Activated CD8-positive, alpha-beta memory T cell treated with anti-CD3 and anti-CD28 coated beads for 4 hours (primary cell): Measurements from ENCODE around the gene BMPR1B.
"Not testable (repeated sequence)": the region's sequence is repeated elsewhere in the genome, so short reads cannot be mapped to it uniquely, and the experiment has no call there.

Experiments used
- DNase-seq, 2 donors: peaks; one replicate each; pipeline ENCODE4 v3.0.0-alpha.2; 2020; ENCODE audit warnings: low read depth in 2 of 2

The BMPR1B gene

DNA sequence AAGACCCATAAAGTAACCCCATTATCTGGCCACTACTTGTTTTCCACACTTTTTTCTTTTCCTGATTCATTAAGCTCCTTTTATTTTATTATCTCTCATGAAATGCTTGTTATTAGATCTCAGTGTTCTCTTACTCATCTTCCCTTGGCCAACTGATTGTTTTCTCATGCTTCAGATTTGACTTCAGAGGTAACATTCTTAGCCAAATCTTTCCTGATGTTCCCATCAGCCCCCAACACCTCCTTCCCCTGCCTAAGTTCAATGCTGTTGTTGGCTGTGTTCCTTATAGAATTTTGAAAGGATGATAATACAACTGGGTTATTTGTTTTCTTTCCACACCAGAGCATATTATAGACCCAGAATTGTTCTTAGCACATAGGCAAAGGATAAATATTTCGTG lies 75.6 kb downstream of the BMPR1B start:
- no peak for DNase-seq

DNA sequence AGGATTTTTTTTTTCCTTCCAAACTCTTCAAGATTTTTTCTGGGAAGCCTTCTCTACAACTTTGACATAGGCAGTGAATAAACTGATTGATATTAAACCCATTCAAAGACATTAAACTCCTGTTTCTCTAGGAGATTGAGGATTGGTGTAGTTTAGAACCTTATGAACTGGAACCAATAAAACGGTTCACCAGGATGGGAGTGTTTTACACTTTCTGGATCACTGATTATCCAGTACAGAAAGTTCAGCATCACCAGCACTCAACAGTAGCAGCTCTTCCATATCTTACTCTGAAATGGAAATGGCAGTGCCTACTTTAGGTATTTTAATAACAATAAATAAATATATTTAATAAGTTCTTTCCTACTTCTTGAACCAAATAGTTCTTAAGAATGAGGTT lies 76.7 kb downstream of the BMPR1B start:
- DNase-seq = no peak

- not testable (repeated sequence) for DNase-seq
Measured at GRCh38 chr4:94841166-94841863, 83.6 kb downstream of the BMPR1B start.

- no peak for DNase-seq
Measured at GRCh38 chr4:94841864-94842221, 84.1 kb downstream of the BMPR1B start.

- no peak for DNase-seq
Measured at GRCh38 chr4:94843216-94843615, 85.5 kb downstream of the BMPR1B start.

DNA sequence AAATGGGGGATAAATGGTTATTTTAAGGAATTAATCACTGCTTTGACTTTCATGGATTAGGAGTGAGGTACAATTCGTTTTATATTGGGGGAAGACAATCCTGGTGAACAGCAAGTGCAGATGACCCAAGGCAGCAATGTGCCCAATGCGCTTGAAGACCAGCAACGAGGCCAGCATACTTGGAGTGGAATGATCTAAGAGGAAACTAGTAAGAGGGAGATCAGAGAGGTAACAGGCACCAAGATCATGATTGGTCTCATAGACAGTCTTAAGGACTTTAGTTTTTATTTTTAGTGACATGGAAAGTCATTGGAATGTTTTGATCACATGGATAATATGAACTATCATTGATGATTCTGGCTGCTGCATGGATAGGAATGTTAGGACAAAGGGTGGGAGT lies 90.6 kb downstream of the BMPR1B start:
- DNase-seq = no peak

- no peak for DNase-seq
Measured at GRCh38 chr4:94849901-94850300, 92.1 kb downstream of the BMPR1B start.

- DNase-seq = no peak
Measured at GRCh38 chr4:94852616-94853015, 94.9 kb downstream of the BMPR1B start.

DNA sequence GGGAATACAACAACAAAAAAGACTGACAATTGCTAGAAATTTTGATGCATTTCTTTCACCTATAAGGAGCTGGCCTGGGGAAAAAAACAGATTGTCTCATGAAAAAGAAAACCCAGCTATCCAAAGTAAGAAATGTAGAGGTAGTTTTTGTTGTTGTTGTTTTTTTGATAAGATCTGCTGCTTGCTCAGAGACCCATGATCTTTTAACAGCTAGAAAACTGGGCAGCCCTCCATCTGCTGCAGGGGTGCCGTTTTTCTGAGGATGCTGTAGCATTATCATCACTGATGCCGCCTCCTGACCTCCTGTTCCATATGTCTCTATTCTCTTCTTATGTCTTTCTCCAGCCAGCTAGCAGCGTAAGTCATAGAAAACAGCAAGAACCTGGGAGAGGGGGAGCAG lies 98.3 kb downstream of the BMPR1B start:
- no peak for DNase-seq

GRCh38 chr4:94870146-94870545 lies 112.4 kb downstream of the BMPR1B start:
- no peak for DNase-seq

GRCh38 chr4:94871644-94872305 lies 114.0 kb downstream of the BMPR1B start:
- no peak for DNase-seq

- DNase-seq = no peak
Measured at GRCh38 chr4:94877973-94878372, 120.2 kb downstream of the BMPR1B start.

GRCh38 chr4:94880956-94881355 lies 123.2 kb downstream of the BMPR1B start:
- DNase-seq = no peak

- DNase-seq = no peak
Measured at GRCh38 chr4:94882756-94883155, 125.0 kb downstream of the BMPR1B start.

DNA sequence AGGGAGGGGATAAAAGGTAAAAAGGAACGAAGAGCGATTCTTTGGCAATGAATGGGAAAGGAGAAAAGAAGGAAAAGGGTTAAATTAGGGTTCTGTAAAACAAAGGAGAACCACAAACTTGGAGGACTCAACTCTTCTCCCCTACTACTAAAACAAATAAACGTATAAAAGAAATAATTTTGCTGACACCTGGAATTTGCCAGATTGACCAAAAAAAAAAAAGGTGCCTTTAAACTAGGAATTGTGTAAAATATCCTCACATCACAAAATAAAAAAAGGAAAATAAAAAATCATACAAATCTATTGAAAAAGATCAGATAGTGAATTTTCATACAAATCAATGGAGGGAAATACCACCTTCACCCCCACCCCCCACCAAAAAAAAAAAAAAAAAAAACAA lies 129.3 kb downstream of the BMPR1B start:
- no peak for DNase-seq

DNA sequence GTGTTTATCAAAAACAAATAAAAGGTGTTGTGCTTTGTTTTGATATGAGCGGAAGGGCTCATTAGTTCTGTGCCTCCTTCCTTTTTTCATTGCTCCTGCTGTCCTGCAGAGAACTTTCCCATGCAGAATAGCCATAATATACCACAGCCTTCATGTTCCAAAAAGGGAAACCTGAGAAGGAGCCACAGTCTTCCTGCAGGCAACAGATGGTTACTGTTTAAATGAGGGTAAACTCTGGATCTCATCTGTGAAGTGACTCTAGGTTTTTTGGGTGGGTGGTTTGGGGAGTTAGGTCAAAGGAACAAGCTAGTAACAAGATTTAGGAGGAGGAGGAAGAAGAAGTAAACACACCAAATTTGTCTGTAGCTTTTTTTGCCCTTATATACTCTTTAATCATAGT lies 131.8 kb downstream of the BMPR1B start:
- no peak for DNase-seq

DNA sequence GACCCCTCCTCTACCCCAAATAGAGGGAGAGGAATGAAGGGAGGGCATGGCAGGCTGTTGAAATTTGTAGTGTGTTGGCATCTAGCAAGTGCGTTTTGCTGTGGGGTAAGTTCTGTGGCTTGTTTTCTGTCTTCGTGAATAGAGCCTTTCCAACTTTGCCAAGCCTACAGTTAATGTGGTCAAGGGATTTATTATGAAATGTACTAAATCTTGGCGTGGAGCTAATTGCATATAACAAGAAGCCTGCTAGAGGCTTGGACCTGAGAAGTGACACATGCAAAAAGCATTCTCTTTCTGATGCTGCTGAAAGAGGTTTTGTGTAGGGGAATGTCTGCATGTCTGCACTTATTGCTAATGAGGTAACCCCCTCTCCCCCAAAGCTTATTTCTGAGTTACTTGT lies 132.2 kb downstream of the BMPR1B start:
- no peak for DNase-seq

DNA sequence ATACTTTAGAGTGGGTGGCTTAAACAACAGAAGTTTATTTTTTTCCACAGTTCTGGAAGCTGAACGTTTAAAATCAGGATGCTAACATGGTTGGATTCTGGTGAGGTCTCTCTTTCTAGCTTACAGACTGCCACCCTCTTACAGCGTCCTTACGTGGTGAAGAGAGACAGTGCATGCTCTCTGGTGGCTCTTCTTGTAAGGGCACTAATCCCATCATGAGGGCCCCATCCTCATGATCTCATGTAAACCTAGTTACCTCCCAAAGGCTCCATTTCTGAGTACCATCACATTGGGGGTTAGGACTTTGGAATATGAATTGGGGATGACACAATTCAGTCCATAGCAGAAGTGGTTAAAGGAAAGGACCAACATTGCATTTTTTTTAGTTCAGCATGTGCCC lies 132.8 kb downstream of the BMPR1B start:
- no peak for DNase-seq

GRCh38 chr4:94892051-94892450 lies 134.3 kb downstream of the BMPR1B start:
- no peak for DNase-seq

DNA sequence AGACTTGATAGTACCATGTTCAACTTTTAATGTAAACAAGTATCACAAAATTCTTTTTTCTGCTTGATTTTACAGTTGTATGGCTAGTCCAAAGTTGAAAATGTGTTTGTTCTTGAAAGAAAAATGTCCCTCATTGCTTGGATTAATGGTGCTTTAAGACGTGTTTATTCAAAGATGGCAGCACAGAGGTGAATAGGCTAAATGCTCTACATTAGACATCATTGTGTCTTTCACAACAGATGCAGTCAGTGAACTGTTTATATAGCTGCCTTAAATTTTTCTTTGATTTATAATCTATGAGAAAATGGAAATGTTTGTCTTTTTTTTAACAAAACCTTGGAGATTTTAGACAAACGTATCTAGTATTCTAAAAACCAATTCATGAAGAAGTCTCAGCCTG lies 137.3 kb downstream of the BMPR1B start:
- DNase-seq = no peak

- DNase-seq = no peak
Measured at GRCh38 chr4:94897023-94897422, 139.3 kb downstream of the BMPR1B start.

- no peak for DNase-seq
Measured at GRCh38 chr4:94905511-94905910, 147.8 kb downstream of the BMPR1B start.

GRCh38 chr4:94909645-94910044 lies 151.9 kb downstream of the BMPR1B start:
- no peak for DNase-seq

DNA sequence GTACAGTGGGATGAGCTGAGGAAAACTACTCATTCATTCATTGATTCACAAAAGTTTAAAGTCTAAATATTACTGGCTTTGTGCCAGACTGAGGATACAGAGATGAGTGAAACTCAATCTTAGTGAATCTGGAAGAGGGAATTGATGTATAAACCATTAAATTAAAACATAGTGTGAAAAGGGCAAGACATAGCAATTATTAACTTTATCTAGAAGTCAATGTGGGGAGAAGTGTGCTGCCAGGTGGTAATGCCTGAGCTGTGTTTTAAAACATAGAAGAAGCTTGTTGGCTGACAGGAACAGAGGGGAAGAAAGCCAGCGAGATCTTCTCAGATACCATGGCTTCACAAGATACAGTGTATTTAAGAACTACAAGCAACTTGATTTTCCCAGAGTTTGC lies 153.4 kb downstream of the BMPR1B start:
- no peak for DNase-seq
